GM19324 (cell line): ENCODE measurements around the gene FHIT.
A peak's percentile ranks its signal among the peaks of the same experiment; 100 is the strongest.
"Not testable (repeated sequence)": the region's sequence is repeated elsewhere in the genome, so short reads cannot be mapped to it uniquely, and the experiment has no call there.

ENCODE experiments used
- ATAC-seq: cut with Tn5 transposase; IDR thresholded peaks from one replicate; pipeline ENCODE4 v1.9.1; 2021; ENCODE audit warnings: mild to moderate bottlenecking, moderate library complexity; ENCODE audit not compliant: unreplicated experiment, low FRiP score

FHIT gene

GRCh38 chr3:60551455-60552209 lies 699.6 kb downstream of the FHIT start:
- no peak for ATAC-seq

- ATAC-seq, result no peak
Measured at GRCh38 chr3:60549863-60550262, 701.4 kb downstream of the FHIT start.

GRCh38 chr3:60542995-60543394 lies 708.3 kb downstream of the FHIT start:
- no peak for ATAC-seq

- ATAC-seq, result not testable (repeated sequence)
Measured at GRCh38 chr3:60539394-60539793, 711.9 kb downstream of the FHIT start.

- ATAC-seq, result no peak
Measured at GRCh38 chr3:60536420-60536819, 714.8 kb downstream of the FHIT start.

- ATAC-seq, result no peak
Measured at GRCh38 chr3:60531759-60532158, 719.5 kb downstream of the FHIT start.

GRCh38 chr3:60528651-60529050 lies 722.6 kb downstream of the FHIT start:
- ATAC-seq, result peak; percentile 56

GRCh38 chr3:60523536-60523935 lies 727.7 kb downstream of the FHIT start:
- no peak for ATAC-seq

- ATAC-seq, result no peak
Measured at GRCh38 chr3:60517134-60517533, 734.1 kb downstream of the FHIT start.

GRCh38 chr3:60514866-60515265 lies 736.4 kb downstream of the FHIT start:
- no peak for ATAC-seq

GRCh38 chr3:60514085-60514649 lies 737.1 kb downstream of the FHIT start:
- no peak for ATAC-seq

GRCh38 chr3:60513241-60513640 lies 738.0 kb downstream of the FHIT start:
- ATAC-seq, result no peak

- no peak for ATAC-seq
Measured at GRCh38 chr3:60512506-60512905, 738.7 kb downstream of the FHIT start.

- ATAC-seq, result no peak
Measured at GRCh38 chr3:60509471-60509870, 741.8 kb downstream of the FHIT start.

GRCh38 chr3:60504827-60505457 lies 746.3 kb downstream of the FHIT start:
- ATAC-seq, result no peak

GRCh38 chr3:60501314-60501713 lies 749.9 kb downstream of the FHIT start:
- no peak for ATAC-seq

GRCh38 chr3:60497902-60498301 lies 753.4 kb downstream of the FHIT start:
- no peak for ATAC-seq

- no peak for ATAC-seq
Measured at GRCh38 chr3:60490992-60491391, 760.3 kb downstream of the FHIT start.

- ATAC-seq, result no peak
Measured at GRCh38 chr3:60475096-60475495, 776.2 kb downstream of the FHIT start.

- ATAC-seq, result no peak
Measured at GRCh38 chr3:60469481-60469880, 781.8 kb downstream of the FHIT start.

- no peak for ATAC-seq
Measured at GRCh38 chr3:60463685-60464084, 787.6 kb downstream of the FHIT start.

- no peak for ATAC-seq
Measured at GRCh38 chr3:60461267-60461666, 790.0 kb downstream of the FHIT start.
